WTC11 (cell line): Measurements from ENCODE around the gene TMEM116. TPM values are rescaled to one million over a fixed set of nuclear protein-coding genes. Genes with fewer than 3 reads are reported as not detected.

ENCODE experiments used
- ATAC-seq: fragments of 200-7000 bp; cut with Tn5 transposase; 2 replicates; pipeline ENCODE4 v1.10.0; 2021; ENCODE audit warnings: mild to moderate bottlenecking, moderate library complexity
- CTCF ChIA-PET: fragments of 300-600 bp; sonication (Branson Sonifier 250); formaldehyde crosslinking; loops from one replicate; lab custom pipeline; 2021; ENCODE audit warnings: antibody characterized with exemption; lab: Charles Lee
- POLR2A ChIA-PET: fragments of 350-600 bp; sonication (Branson Sonifier 250); formaldehyde crosslinking; loops from one replicate; lab custom pipeline; 2021; ENCODE audit warnings: antibody characterized with exemption; lab: Charles Lee
- DNase-seq: peaks from one replicate; pipeline ENCODE4 v3.0.0; 2021; ENCODE audit warnings: low spot score
- H3K27ac Mint-ChIP-seq: 2 replicates; pipeline ENCODE4 v1.8.0; 2021; ENCODE audit warnings: mixed read lengths
- H3K27me3 Mint-ChIP-seq: 2 replicates; pipeline ENCODE4 v1.8.0; 2021; ENCODE audit warnings: low read depth, mild to moderate bottlenecking, moderate library complexity, mixed read lengths
- H3K36me3 Mint-ChIP-seq: 2 replicates; pipeline ENCODE4 v1.8.0; 2021; ENCODE audit warnings: mixed read lengths
- H3K4me1 Mint-ChIP-seq: 2 replicates; pipeline ENCODE4 v1.8.0; 2022; ENCODE audit warnings: mixed read lengths
- H3K4me3 Mint-ChIP-seq: 2 replicates; pipeline ENCODE4 v1.8.0; 2021; ENCODE audit warnings: mild to moderate bottlenecking, moderate library complexity, mixed read lengths
- H3K9me3 Mint-ChIP-seq: 2 replicates; pipeline ENCODE4 v1.8.0; 2021; ENCODE audit warnings: mixed read lengths
- CREB1 ChIP-seq: sonication (generic); formaldehyde crosslinking; IDR thresholded peaks from 2 replicates; pipeline ENCODE4 v1.8.0; 2023; ENCODE audit warnings: mild to moderate bottlenecking, missing genetic modification reagents
- ELF4 ChIP-seq: sonication (generic); formaldehyde crosslinking; IDR thresholded peaks from 2 replicates; pipeline ENCODE4 v1.8.1; 2022; ENCODE audit warnings: low read depth, mild to moderate bottlenecking, moderate library complexity, missing genetic modification reagents
- EMX1 ChIP-seq: fragments of 250-450 bp; sonication (Bioruptor Pico); IDR thresholded peaks from 2 replicates; pipeline ENCODE4 v1.8.0; 2021; ENCODE audit warnings: mild to moderate bottlenecking
- FOXP1 ChIP-seq: sonication (generic); formaldehyde crosslinking; IDR thresholded peaks from 2 replicates; pipeline ENCODE4 v1.8.0; 2022; ENCODE audit warnings: missing genetic modification reagents, mild to moderate bottlenecking, moderate library complexity, borderline replicate concordance
- IRF2 ChIP-seq: sonication (generic); formaldehyde crosslinking; IDR thresholded peaks from 2 replicates; pipeline ENCODE4 v1.8.0; 2022; ENCODE audit warnings: low read depth, missing genetic modification reagents, borderline replicate concordance
- NFATC4 ChIP-seq: fragments of 250-450 bp; sonication (Bioruptor Pico); IDR thresholded peaks from 2 replicates; pipeline ENCODE4 v1.9.0; 2021; ENCODE audit warnings: mild to moderate bottlenecking
- NFE2L1 ChIP-seq: sonication (generic); formaldehyde crosslinking; IDR thresholded peaks from 2 replicates; pipeline ENCODE4 v1.8.1; 2023; ENCODE audit warnings: missing genetic modification reagents
- NR2C2 ChIP-seq: sonication (generic); formaldehyde crosslinking; IDR thresholded peaks from 2 replicates; pipeline ENCODE4 v1.8.0; 2022; ENCODE audit warnings: mild to moderate bottlenecking, missing genetic modification reagents
- TCF7 ChIP-seq: sonication (generic); formaldehyde crosslinking; IDR thresholded peaks from 2 replicates; pipeline ENCODE4 v1.8.0; 2022; ENCODE audit warnings: mild to moderate bottlenecking, low read depth, missing genetic modification reagents, moderate library complexity
- ZNF219 ChIP-seq: sonication (generic); formaldehyde crosslinking; IDR thresholded peaks from 2 replicates; pipeline ENCODE4 v1.8.0; 2023; ENCODE audit warnings: missing genetic modification reagents, mild to moderate bottlenecking, borderline replicate concordance
- ZNF263 ChIP-seq: sonication (generic); formaldehyde crosslinking; IDR thresholded peaks from 2 replicates; pipeline ENCODE4 v1.8.1; 2022; ENCODE audit warnings: low read depth, mild to moderate bottlenecking, moderate library complexity, missing genetic modification reagents
- ZNF423 ChIP-seq: fragments of 250-450 bp; sonication (Bioruptor Pico); IDR thresholded peaks from 2 replicates; pipeline ENCODE4 v2.1.2; 2022; ENCODE audit warnings: mild to moderate bottlenecking, moderate library complexity
- ZNF671 ChIP-seq: fragments of 250-450 bp; sonication (Bioruptor Pico); IDR thresholded peaks from 2 replicates; pipeline ENCODE4 v1.8.0; 2021; ENCODE audit warnings: mild to moderate bottlenecking
- total RNA-seq: library from RNA; stranded (reverse); gene quantifications from 3 replicates; pipeline ENCODE4 v1.2.3, GENCODE V29; 2021
- TF ChIP-seq, protein P1 (sequence below): sonication (generic); formaldehyde crosslinking; IDR thresholded peaks from 2 replicates; pipeline ENCODE4 v1.8.1; 2022; ENCODE audit warnings: mild to moderate bottlenecking, moderate library complexity, missing genetic modification reagents
- TF ChIP-seq, protein P2 (sequence below): sonication (generic); formaldehyde crosslinking; conservative IDR thresholded peaks from 2 replicates; pipeline ENCODE4 v1.8.1; 2023; ENCODE audit warnings: mild to moderate bottlenecking, low read depth, missing genetic modification reagents, moderate library complexity
- TF ChIP-seq, protein P3 (sequence below): sonication (generic); formaldehyde crosslinking; IDR thresholded peaks from 2 replicates; pipeline ENCODE4 v1.8.1; 2023; ENCODE audit warnings: mild to moderate bottlenecking, moderate library complexity, missing genetic modification reagents

The TMEM116 gene
- total RNA-seq, 1 experiment from 2014 or later, result 7.8 TPM

DNA sequence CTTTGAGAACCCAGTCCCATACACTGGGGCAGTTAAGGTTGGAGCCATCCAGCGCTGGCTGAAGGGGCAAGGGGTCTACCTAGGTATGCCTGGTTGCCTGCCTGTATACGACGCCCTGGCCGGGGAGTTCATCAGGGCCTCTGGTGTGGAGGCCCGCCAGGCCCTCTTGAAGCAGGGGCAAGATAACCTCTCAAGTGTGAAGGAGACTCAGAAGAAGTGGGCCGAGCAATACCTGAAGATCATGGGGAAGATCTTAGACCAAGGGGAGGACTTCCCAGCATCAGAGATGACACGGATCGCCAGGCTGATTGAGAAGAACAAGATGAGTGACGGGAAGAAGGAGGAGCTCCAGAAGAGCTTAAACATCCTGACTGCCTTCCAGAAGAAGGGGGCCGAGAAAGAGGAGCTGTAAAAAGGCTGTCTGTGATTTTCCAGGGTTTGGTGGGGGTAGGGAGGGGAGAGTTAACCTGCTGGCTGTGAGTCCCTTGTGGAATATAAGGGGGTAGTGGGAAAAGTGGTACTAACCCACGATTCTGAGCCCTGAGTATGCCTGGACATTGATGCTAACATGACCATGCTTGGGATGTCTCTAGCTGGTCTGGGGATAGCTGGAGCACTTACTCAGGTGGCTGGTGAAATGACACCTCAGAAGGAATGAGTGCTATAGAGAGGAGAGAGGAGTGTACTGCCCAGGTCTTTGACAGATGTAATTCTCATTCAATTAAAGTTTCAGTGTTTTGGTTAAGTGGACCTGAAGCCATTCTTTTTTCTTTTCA lies 9.5 kb upstream of the TMEM116 start (continued):
- TF ChIP-seq, protein P1, sequence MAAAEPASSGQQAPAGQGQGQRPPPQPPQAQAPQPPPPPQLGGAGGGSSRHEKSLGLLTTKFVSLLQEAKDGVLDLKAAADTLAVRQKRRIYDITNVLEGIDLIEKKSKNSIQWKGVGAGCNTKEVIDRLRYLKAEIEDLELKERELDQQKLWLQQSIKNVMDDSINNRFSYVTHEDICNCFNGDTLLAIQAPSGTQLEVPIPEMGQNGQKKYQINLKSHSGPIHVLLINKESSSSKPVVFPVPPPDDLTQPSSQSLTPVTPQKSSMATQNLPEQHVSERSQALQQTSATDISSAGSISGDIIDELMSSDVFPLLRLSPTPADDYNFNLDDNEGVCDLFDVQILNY (CRISPR knock-in tag), result no peak
- TF ChIP-seq, all 79 proteins: peak for 0

DNA sequence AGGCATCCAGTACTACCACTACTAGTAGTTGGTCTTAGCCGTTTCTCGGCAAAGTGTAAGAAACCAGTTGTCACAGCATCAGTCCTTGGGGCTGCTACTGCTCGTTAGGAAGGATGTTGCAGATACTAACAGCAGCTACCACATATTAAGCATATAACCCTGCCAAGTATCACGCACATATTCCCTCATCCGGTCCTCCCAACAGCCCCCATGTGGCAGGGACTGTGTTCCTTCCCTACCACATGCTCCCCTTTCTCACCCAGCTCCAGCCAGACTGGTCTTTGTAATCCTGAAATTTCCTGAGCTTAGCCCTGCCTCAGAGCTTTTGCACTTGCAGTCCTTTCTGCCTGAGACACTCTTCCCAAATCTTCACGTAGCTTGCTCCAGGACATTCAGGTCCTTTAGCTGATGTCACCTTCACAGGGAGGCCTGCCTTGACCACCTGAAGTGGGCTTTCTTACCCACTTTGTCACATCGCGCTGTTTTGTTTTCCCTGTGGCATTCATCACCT lies 8.0 kb upstream of the TMEM116 start:
- peak overlapping the region; percentile 83 for H3K27ac Mint-ChIP-seq
- CTCF ChIA-PET, result interaction anchor here (0.9 to 1.7 kb wide), 2 partner anchors 8 to 171 kb away, joined by 3 read pairs; partner anchors contain the start of genes ERP29 and TMEM116
- H3K27me3 Mint-ChIP-seq, result no peaks in the 10 kb centered on the region
- no peak for ATAC-seq
- H3K36me3 Mint-ChIP-seq, result peaks cover 32% of the 10 kb centered on the region
- peaks cover 8% of the 10 kb centered on the region for H3K4me1 Mint-ChIP-seq
- TF ChIP-seq EMX1 (CRISPR knock-in tag) (no peak), ZNF423 (CRISPR knock-in tag) (no peak), ELF4 (CRISPR knock-in tag) (no peak), ZNF263 (CRISPR knock-in tag) (no peak), FOXP1 (CRISPR knock-in tag) (no peak), IRF2 (CRISPR knock-in tag) (no peak)
- TF ChIP-seq, protein P2, sequence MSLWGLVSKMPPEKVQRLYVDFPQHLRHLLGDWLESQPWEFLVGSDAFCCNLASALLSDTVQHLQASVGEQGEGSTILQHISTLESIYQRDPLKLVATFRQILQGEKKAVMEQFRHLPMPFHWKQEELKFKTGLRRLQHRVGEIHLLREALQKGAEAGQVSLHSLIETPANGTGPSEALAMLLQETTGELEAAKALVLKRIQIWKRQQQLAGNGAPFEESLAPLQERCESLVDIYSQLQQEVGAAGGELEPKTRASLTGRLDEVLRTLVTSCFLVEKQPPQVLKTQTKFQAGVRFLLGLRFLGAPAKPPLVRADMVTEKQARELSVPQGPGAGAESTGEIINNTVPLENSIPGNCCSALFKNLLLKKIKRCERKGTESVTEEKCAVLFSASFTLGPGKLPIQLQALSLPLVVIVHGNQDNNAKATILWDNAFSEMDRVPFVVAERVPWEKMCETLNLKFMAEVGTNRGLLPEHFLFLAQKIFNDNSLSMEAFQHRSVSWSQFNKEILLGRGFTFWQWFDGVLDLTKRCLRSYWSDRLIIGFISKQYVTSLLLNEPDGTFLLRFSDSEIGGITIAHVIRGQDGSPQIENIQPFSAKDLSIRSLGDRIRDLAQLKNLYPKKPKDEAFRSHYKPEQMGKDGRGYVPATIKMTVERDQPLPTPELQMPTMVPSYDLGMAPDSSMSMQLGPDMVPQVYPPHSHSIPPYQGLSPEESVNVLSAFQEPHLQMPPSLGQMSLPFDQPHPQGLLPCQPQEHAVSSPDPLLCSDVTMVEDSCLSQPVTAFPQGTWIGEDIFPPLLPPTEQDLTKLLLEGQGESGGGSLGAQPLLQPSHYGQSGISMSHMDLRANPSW (CRISPR knock-in tag), result no peak
- POLR2A ChIA-PET, result interaction anchor here (0.6 to 3.3 kb wide), 2 partner anchors 8 to 13 kb away, joined by 5 to 21 read pairs; partner anchors contain the start of genes ERP29 and TMEM116
- H3K4me3 Mint-ChIP-seq, result no peak overlapping the region
- DNase-seq, result no peak
- peaks cover 4% of the 10 kb centered on the region for H3K9me3 Mint-ChIP-seq

DNA sequence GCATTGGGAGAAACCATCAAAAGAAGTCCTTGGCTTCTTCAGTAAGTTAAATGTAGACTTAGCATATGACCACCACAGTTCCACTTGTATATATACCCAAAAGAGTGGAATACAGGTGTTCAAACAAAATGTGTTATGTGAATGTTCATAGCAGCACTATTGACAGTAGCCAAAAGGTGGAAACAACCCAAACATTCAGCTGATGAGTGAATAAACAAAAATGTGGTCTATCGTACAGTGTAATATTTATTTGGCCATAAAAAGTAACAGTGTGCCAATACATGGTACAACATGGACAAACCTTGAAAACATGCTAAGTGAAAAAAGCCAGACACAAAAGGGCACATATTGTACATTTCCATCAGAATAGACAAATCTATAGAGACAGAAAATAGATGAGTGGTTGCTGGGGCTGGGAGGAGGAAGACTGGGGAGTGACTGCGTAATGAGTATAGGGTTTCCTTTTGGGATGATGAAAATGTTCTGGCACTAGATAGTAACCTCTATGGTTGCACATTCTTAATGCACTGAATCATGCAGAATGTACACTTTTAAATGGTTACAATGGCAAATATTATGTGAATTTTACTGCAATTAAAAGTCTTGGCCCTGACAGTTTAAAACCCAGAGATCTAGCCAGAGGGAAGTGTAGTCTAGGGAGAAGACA lies 5.7 kb upstream of the TMEM116 start:
- no peak for DNase-seq
- Mint-ChIP-seq H3K9me3 (peaks cover 9% of the 10 kb centered on the region), H3K4me3 (no peak overlapping the region), H3K4me1 (peaks cover 7% of the 10 kb centered on the region), H3K27ac (peak overlapping the region; percentile 39), H3K27me3 (no peaks in the 10 kb centered on the region), H3K36me3 (peaks cover 45% of the 10 kb centered on the region)
- POLR2A ChIA-PET, result no interaction called here
- no peak for ATAC-seq
- TF ChIP-seq NFE2L1 (CRISPR knock-in tag), result no peak
- TF ChIP-seq CREB1 (CRISPR knock-in tag), result no peak
- no peak for TF ChIP-seq ZNF263 (CRISPR knock-in tag)
- TF ChIP-seq NFATC4 (CRISPR knock-in tag), result no peak
- no peak for TF ChIP-seq ZNF219 (CRISPR knock-in tag)
- TF ChIP-seq TCF7, result no peak
- TF ChIP-seq, protein P3, sequence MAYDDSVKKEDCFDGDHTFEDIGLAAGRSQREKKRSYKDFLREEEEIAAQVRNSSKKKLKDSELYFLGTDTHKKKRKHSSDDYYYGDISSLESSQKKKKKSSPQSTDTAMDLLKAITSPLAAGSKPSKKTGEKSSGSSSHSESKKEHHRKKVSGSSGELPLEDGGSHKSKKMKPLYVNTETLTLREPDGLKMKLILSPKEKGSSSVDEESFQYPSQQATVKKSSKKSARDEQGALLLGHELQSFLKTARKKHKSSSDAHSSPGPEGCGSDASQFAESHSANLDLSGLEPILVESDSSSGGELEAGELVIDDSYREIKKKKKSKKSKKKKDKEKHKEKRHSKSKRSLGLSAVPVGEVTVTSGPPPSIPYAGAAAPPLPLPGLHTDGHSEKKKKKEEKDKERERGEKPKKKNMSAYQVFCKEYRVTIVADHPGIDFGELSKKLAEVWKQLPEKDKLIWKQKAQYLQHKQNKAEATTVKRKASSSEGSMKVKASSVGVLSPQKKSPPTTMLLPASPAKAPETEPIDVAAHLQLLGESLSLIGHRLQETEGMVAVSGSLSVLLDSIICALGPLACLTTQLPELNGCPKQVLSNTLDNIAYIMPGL (CRISPR knock-in tag), result no peak
- TF ChIP-seq NR2C2 (CRISPR knock-in tag), result no peak
- TF ChIP-seq ZNF671 (CRISPR knock-in tag), result no peak
- CTCF ChIA-PET, result no interaction called here
